ENCODE measurements around the gene ASB3.

GRCh38 chr2:53752385-53752784 lies 34.4 kb downstream of the ASB3 start:
- TF ChIP-seq CTCF (IDR thresholded peaks at IDR 0.05) (no peak), POLR2A (IDR thresholded peaks at IDR 0.05) (no peak)
